Mucosa of rectum (tissue), 2 donors: Measurements from ENCODE around the gene LRRC8D.
"Not testable (repeated sequence)": the region's sequence is repeated elsewhere in the genome, so short reads cannot be mapped to it uniquely, and the experiment has no call there.

Experiments
- H3K27ac ChIP-seq, 2 donors: one replicate each; pipeline ENCODE4 v1.7.0; 2013; ENCODE audit warnings: inconsistent platforms in 2 of 2, low read depth in 2 of 2, low read length in 2 of 2
- H3K27me3 ChIP-seq, 2 donors: one replicate each; pipeline ENCODE4 v1.7.0; 2013; ENCODE audit warnings: low read length in 2 of 2; ENCODE audit not compliant: control insufficient read depth in 2 of 2, insufficient read depth in 2 of 2
- H3K36me3 ChIP-seq, 2 donors: one replicate each; pipeline ENCODE4 v1.7.0; 2013; ENCODE audit warnings: low read length in 2 of 2; ENCODE audit not compliant: control insufficient read depth in 2 of 2, insufficient read depth in 2 of 2
- H3K4me1 ChIP-seq, 2 donors: one replicate each; pipeline ENCODE4 v1.7.0; 2013; ENCODE audit warnings: low read length in 2 of 2, mild to moderate bottlenecking in 1 of 2; ENCODE audit not compliant: control insufficient read depth in 2 of 2, insufficient read depth in 2 of 2
- H3K4me3 ChIP-seq, 2 donors: one replicate each; pipeline ENCODE4 v1.7.0; 2013; ENCODE audit warnings: low read length in 2 of 2
- H3K9ac ChIP-seq, 2 donors: one replicate each; pipeline ENCODE4 v1.7.0; 2013; ENCODE audit warnings: low read length in 2 of 2, low read depth in 1 of 2, mild to moderate bottlenecking in 1 of 2
- H3K9me3 ChIP-seq, 2 donors: one replicate each; pipeline ENCODE4 v1.7.0; 2013; ENCODE audit warnings: low read length in 2 of 2; ENCODE audit not compliant: control insufficient read depth in 2 of 2
- donor health status: healthy.
- donor health status: Normal muscosa, but diverticular disease.

LRRC8D gene

GRCh38 chr1:89971600-89971999 lies 150.8 kb downstream of the LRRC8D start:
- Histone ChIP-seq H3K27me3 (no peaks in the 10 kb centered on the region), H3K4me3 (no peak overlapping the region), H3K9ac (no peak overlapping the region), H3K36me3 (no peaks in the 10 kb centered on the region), H3K4me1 (no peaks in the 10 kb centered on the region), H3K9me3 (no peaks in the 10 kb centered on the region), H3K27ac (no peak overlapping the region)

DNA sequence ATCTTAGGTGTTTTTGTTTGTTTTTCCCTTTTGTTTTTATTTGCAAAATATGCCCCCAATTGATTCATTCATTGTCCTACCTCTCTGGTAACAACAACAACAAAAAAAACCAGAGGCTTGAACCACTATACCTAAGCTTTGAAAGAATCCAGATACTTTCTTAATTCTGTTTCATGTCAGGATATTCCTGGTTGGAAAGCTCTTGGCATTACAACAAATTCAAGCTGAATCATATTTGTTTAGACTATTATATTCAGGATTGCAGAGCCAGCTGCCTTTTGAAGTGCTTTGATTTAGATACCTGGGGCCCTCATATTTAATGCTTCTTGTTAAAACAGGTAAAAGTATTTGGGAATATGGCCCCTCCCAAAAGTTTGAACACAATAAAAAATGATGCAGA lies 151.2 kb downstream of the LRRC8D start:
- H3K27me3 ChIP-seq: no peaks in the 10 kb centered on the region
- H3K9ac ChIP-seq: no peak overlapping the region
- no peak overlapping the region for H3K27ac ChIP-seq
- no peaks in the 10 kb centered on the region for H3K4me1 ChIP-seq
- H3K36me3 ChIP-seq: no peaks in the 10 kb centered on the region
- H3K4me3 ChIP-seq: no peak overlapping the region
- no peaks in the 10 kb centered on the region for H3K9me3 ChIP-seq

DNA sequence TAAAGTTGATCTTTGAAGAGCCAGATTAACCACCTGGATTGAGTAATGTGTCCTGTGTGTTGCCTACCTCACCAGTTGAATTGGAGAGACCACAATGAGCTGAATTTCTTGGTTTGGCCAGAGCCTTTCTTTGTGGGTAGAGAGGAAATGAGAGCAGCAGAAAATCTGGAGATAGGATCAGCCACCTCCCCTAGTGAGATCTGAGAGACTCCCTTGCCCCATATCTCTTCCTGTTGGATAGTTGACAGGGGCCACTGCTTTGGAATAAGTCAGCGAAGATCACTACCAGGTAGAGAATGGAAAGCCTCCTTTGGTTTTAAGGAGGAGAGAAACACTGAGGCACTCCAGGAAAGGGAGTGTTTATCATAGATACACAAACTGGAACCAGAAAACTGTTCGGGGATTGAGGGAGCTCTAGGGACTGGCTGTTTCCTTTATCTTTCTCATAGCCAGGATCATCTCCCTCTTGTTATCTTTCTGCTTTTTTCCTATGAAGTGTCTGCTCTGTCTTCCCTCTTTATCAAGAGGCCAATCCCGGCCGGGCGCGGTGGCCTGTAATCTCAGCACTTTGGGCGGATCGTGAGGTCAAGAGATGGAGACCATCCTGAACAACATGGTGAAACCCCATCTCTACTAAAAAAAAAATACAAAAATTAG lies 152.8 kb downstream of the LRRC8D start:
- Histone ChIP-seq H3K27me3 (no peaks in the 10 kb centered on the region), H3K4me1 (no peaks in the 10 kb centered on the region), H3K9me3 (no peaks in the 10 kb centered on the region), H3K36me3 (no peaks in the 10 kb centered on the region), H3K27ac (no peak overlapping the region), H3K9ac (no peak overlapping the region), H3K4me3 (no peak overlapping the region)

DNA sequence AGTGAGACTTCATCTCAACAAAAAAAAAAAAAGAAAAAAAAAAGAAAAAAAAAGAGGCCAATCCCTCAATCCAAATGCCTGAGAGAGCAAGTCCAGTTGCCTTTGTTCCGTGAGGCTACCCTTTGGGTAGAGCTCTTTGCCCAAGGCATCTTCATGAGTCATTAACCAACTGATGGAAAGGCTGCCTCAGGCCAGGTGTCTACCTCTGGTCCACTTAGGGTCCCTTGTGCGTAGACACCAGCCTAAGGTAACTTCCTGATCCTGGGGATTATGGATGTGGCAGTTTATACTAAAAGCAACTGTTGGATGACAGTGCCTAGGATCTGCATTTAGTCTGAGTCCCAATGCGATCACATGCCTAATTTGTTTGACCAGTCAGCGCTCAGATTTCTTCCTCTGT lies 153.4 kb downstream of the LRRC8D start:
- no peaks in the 10 kb centered on the region for H3K27me3 ChIP-seq
- no peaks in the 10 kb centered on the region for H3K36me3 ChIP-seq
- H3K4me3 ChIP-seq: no peak overlapping the region
- no peaks in the 10 kb centered on the region for H3K9me3 ChIP-seq
- H3K4me1 ChIP-seq: no peaks in the 10 kb centered on the region
- H3K9ac ChIP-seq: no peak overlapping the region
- H3K27ac ChIP-seq: no peak overlapping the region

- Histone ChIP-seq H3K4me1 (no peaks in the 10 kb centered on the region), H3K27ac (no peak overlapping the region), H3K4me3 (no peak overlapping the region), H3K9ac (no peak overlapping the region), H3K27me3 (no peaks in the 10 kb centered on the region), H3K9me3 (no peaks in the 10 kb centered on the region), H3K36me3 (no peaks in the 10 kb centered on the region)
These were observed 154.1 kb downstream of the LRRC8D start for GRCh38 chr1:89974696-89975470.

DNA sequence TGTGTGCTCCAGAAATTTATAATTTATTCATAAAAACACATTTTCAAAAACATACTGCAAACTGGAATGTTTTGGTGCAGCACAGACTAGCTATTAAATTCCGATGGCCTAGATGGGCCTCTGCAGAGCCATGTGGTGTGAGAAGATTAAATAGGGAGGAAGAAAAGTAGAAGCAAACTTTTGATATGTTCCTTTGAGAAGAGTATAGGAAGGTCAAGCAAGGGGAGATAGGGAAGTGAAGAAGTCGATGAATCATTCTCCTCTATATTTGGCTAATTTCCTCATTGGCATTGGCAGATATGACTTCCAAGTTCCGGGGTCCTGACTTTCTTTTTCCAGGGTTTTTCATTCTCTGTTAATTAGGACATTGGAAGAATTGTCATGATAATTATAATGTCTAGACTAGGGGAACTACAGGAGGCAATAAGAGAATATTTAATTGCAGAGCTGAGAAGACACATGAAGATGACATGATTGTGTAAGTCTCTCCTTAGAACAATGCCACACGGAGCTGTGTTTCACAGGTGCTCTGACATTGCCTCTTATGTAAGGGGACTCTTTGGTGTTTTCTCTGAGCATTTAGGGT lies 154.8 kb downstream of the LRRC8D start:
- Histone ChIP-seq H3K4me3 (no peak overlapping the region), H3K9me3 (no peaks in the 10 kb centered on the region), H3K4me1 (no peaks in the 10 kb centered on the region), H3K9ac (no peak overlapping the region), H3K27ac (no peak overlapping the region), H3K27me3 (no peaks in the 10 kb centered on the region), H3K36me3 (no peaks in the 10 kb centered on the region)

DNA sequence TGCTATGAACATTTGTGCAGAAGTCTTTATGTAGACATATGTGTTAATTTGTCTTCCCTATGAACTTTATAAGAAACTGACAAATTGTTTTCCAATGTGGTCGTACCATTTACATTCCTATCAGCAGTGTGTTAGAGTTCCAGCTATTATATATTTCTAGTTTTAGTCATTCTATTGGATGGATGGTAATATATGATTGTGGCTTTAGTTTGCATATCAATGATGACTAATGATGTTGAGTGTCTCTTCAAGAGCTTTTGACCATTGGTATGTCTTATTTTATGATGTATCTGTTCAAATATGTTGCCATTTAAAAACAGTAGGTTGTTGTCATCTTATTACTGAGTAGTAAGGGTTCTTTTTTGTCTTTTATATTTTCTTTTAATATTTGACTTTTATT lies 157.9 kb downstream of the LRRC8D start:
- no peaks in the 10 kb centered on the region for H3K27me3 ChIP-seq
- no peak overlapping the region for H3K27ac ChIP-seq

GRCh38 chr1:89980605-89981004 lies 159.8 kb downstream of the LRRC8D start:
- Histone ChIP-seq H3K4me1 (no peaks in the 10 kb centered on the region), H3K27ac (no peak overlapping the region), H3K36me3 (no peaks in the 10 kb centered on the region), H3K9me3 (no peaks in the 10 kb centered on the region), H3K9ac (no peak overlapping the region), H3K27me3 (no peaks in the 10 kb centered on the region), H3K4me3 (no peak overlapping the region)

More for the DNA sequence above, 157.9 kb downstream of the LRRC8D start:
- no peaks in the 10 kb centered on the region for H3K9me3 ChIP-seq
- H3K9ac ChIP-seq: no peak overlapping the region
- H3K4me1 ChIP-seq: no peaks in the 10 kb centered on the region
- no peak overlapping the region for H3K4me3 ChIP-seq
- no peaks in the 10 kb centered on the region for H3K36me3 ChIP-seq

- not testable (repeated sequence) for H3K27ac ChIP-seq, H3K27me3 ChIP-seq, H3K9ac ChIP-seq, H3K9me3 ChIP-seq, H3K4me3 ChIP-seq, H3K36me3 ChIP-seq, H3K4me1 ChIP-seq
These were observed 162.0 kb downstream of the LRRC8D start for GRCh38 chr1:89982846-89983245.

- not testable (repeated sequence) for H3K4me3 ChIP-seq, H3K27me3 ChIP-seq, H3K36me3 ChIP-seq, H3K9me3 ChIP-seq, H3K27ac ChIP-seq, H3K9ac ChIP-seq
- H3K4me1 ChIP-seq: peaks cover 0 to 12% of the 10 kb centered on the region in 2 donors
These were observed 163.8 kb downstream of the LRRC8D start for GRCh38 chr1:89984564-89985116.
